PFSK-1 (cell line): Measurements from ENCODE around the gene PCED1B.

Source experiments
- FOXP2 ChIP-seq: optimal IDR thresholded peaks from 2 replicates; pipeline ENCODE3; 2011; ENCODE audit warnings: borderline replicate concordance, control low read depth, inconsistent platforms; ENCODE audit not compliant: insufficient read depth; ENCODE audit errors: extremely low read length, extremely low read depth
- POLR2AphosphoS5 ChIP-seq: IDR thresholded peaks from 2 replicates; pipeline ENCODE4 v1.6.1; 2012; ENCODE audit warnings: low read depth, mild to moderate bottlenecking, control low read depth, low read length, moderate library complexity
- SIN3A ChIP-seq: IDR thresholded peaks from 2 replicates; pipeline ENCODE4 v1.6.1; 2012; ENCODE audit warnings: mild to moderate bottlenecking, low read length, moderate library complexity, borderline replicate concordance; ENCODE audit not compliant: insufficient read depth
- TAF1 ChIP-seq: IDR thresholded peaks from 2 replicates; pipeline ENCODE4 v1.6.1; 2012; ENCODE audit warnings: low read length, control low read depth, borderline replicate concordance; ENCODE audit not compliant: insufficient read depth
- TF ChIP-seq, protein P1 (sequence below), 2 experiments: IDR thresholded peaks; 2 replicates each; pipeline versions ENCODE4 v1.6.1 to v1.8.0; 2011 to 2012; ENCODE audit warnings: low read depth in 2 of 2, low read length in 2 of 2, control low read depth in 1 of 2, inconsistent platforms in 1 of 2, mild to moderate bottlenecking in 1 of 2, moderate library complexity in 1 of 2; ENCODE audit not compliant: insufficient read depth in 1 of 2

PCED1B gene

DNA sequence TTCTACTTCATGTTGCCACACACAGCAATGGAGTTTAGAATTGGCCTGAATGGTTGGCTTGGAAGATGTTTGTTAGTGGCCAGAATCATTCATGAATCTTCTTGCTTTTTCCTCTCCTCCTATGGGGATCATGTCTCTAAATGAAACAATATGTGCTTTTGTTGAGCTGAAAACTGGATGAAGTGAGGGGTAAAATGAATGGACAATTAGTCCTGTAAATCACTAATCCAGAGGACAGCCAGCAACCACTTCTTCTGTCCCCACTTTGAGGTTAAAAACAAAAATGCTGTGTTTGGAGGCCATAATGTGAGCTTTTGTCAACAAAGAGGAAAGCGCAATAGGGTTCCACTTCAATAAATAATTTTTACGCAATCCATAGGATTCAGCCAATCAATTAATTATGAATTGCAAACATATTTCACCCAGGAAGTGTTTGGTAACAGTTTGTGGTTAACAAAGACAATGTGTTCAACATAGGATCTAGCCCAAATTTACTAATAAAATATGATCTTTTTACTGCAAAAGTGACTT lies 30.7 kb downstream of the PCED1B start:
- no peak for TF ChIP-seq TAF1
- TF ChIP-seq FOXP2: no peak
- no peak for TF ChIP-seq POLR2AphosphoS5
- TF ChIP-seq, protein P1, sequence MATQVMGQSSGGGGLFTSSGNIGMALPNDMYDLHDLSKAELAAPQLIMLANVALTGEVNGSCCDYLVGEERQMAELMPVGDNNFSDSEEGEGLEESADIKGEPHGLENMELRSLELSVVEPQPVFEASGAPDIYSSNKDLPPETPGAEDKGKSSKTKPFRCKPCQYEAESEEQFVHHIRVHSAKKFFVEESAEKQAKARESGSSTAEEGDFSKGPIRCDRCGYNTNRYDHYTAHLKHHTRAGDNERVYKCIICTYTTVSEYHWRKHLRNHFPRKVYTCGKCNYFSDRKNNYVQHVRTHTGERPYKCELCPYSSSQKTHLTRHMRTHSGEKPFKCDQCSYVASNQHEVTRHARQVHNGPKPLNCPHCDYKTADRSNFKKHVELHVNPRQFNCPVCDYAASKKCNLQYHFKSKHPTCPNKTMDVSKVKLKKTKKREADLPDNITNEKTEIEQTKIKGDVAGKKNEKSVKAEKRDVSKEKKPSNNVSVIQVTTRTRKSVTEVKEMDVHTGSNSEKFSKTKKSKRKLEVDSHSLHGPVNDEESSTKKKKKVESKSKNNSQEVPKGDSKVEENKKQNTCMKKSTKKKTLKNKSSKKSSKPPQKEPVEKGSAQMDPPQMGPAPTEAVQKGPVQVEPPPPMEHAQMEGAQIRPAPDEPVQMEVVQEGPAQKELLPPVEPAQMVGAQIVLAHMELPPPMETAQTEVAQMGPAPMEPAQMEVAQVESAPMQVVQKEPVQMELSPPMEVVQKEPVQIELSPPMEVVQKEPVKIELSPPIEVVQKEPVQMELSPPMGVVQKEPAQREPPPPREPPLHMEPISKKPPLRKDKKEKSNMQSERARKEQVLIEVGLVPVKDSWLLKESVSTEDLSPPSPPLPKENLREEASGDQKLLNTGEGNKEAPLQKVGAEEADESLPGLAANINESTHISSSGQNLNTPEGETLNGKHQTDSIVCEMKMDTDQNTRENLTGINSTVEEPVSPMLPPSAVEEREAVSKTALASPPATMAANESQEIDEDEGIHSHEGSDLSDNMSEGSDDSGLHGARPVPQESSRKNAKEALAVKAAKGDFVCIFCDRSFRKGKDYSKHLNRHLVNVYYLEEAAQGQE (IDR thresholded peaks at IDR 0.05; ENCODE audit: insufficient read depth in 1 of 2, low read depth in 2 of 2, low read length in 2 of 2): no peak
- TF ChIP-seq SIN3A: no peak

DNA sequence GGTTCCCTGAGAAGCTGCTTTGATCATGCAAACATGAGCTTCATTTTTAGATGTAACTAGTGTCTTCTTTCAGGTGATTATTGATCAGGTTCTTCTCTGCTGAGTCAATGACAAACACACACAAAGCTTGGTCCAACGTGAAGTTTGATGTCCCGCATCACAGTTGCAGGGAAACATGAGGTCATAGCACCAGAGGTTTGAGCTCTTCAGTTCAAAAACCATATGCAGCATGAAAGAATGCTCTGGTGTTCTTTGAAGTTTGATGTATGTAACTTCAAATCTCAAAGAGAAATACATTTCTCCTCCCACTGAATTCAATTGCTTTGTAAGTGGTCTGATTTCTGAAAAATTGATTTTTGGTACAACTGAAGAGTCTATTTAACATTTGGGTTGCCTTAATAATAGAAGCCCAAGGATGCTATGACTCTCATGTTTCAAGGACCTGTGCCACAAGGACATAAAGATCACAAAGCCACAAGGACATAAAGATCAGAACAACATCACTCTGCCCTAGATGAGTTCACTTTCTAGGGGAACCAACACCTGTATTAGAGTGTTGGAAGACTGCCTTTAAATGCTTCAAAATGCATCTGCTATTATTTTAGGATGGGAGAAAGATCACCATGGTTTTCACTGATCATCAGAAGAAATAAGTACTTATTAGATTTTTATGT lies 31.4 kb downstream of the PCED1B start:
- TF ChIP-seq, protein P1 (IDR thresholded peaks at IDR 0.05; ENCODE audit: insufficient read depth in 1 of 2, low read depth in 2 of 2, low read length in 2 of 2): no peak
- no peak for TF ChIP-seq POLR2AphosphoS5
- no peak for TF ChIP-seq TAF1
- TF ChIP-seq FOXP2: no peak
- TF ChIP-seq SIN3A: no peak

DNA sequence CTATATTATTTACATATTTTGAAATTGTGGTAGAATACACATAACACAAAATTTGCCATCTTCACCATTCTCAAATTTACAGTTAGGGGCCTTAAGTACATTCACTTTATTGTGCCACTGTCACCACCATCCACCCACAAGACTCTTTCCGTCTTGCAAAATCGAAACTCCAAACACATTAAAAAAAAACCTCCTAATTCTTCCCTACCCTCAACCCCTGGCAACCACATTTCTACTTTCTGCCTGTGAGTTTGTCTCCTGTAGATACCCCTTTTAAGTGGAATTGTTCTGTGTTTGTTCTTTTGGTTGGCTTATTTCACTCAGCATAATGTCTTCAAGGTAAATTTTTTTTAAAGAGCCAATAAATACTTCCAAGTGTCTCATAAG lies 32.0 kb downstream of the PCED1B start:
- no peak for TF ChIP-seq TAF1
- TF ChIP-seq SIN3A: no peak
- TF ChIP-seq, protein P1 (IDR thresholded peaks at IDR 0.05; ENCODE audit: insufficient read depth in 1 of 2, low read depth in 2 of 2, low read length in 2 of 2): no peak
- no peak for TF ChIP-seq FOXP2
- TF ChIP-seq POLR2AphosphoS5: no peak

DNA sequence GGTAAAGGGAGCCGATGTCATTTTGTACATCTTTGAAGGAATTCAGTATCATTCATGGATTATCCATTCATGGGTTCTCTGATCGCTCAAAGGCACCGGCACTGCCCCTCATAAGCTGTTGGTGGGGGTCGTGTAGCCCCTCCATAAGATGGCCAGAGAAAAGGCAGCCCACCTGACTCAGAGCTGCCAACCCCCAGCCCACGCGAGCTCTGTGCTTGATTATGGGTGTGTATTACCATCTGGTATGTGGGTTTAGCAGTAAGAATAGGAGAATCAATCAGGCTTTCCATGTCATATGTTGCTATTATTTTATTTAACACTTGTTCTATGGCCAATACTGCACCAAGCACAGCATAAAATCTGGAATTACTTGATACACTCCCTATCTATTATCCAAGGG lies 32.4 kb downstream of the PCED1B start:
- no peak for TF ChIP-seq POLR2AphosphoS5
- no peak for TF ChIP-seq FOXP2
- TF ChIP-seq, protein P1 (IDR thresholded peaks at IDR 0.05; ENCODE audit: insufficient read depth in 1 of 2, low read depth in 2 of 2, low read length in 2 of 2): no peak
- TF ChIP-seq TAF1: no peak
- no peak for TF ChIP-seq SIN3A

DNA sequence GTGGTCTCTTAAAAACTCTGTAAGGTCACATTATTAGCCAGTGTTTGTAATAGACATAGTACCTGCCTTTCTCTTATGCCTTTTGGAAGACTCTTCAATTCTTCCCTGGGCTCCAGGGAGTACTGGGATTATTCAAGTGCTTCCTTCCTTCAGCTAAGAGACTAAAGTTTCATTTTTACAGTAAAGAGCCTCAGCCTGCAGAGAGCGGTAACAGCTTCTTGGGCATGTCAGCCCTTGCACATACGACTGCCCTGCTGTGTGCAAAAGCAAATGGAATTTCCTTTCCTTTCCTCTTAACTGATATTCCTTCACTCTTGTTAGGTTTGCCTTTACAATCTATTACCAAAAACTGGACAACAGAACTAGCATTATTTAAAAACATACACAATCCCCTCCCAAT lies 33.3 kb downstream of the PCED1B start:
- TF ChIP-seq FOXP2 (no peak), SIN3A (no peak), TAF1 (no peak), POLR2AphosphoS5 (no peak)
- TF ChIP-seq, protein P1 (IDR thresholded peaks at IDR 0.05; ENCODE audit: insufficient read depth in 1 of 2, low read depth in 2 of 2, low read length in 2 of 2): no peak
